Measurements from ENCODE around the gene ATP5F1D. TPM values are rescaled to one million over a fixed set of nuclear protein-coding genes. Genes with fewer than 3 reads are reported as not detected.
A peak's percentile ranks its signal among the peaks of the same experiment; 100 is the strongest.

Gene ATP5F1D
- total and polyA plus RNA-seq, 2 of the 13 experiments (the other 11 are each of a cell fraction or from before 2014, with no cell fraction given), result 39.4 to 78.7 TPM

- TF ChIP-seq, protein P1, sequence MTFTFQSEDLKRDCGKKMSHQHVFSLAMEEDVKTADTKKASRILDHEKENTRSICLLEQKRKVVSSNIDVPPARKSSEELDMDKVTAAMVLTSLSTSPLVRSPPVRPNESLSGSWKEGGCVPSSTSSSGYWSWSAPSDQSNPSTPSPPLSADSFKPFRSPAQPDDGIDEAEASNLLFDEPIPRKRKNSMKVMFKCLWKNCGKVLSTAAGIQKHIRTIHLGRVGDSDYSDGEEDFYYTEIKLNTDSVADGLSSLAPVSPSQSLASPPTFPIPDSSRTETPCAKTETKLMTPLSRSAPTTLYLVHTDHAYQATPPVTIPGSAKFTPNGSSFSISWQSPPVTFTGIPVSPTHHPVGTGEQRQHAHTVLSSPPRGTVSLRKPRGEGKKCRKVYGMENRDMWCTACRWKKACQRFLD (CRISPR knock-in tag; IDR thresholded peaks at IDR 0.05; ENCODE audit: borderline replicate concordance), result 0 out of 2 replicates have a peak, but pooled peaks have one; percentile 63
- TF ChIP-seq ZNF160 (CRISPR knock-in tag; IDR thresholded peaks at IDR 0.05) (peak; percentile 32; the same call in 1 of the 2 replicates), ZNF660 (CRISPR knock-in tag; IDR thresholded peaks at IDR 0.05; ENCODE audit: borderline replicate concordance, low read depth) (no peak), SCMH1 (CRISPR knock-in tag; IDR thresholded peaks at IDR 0.05; ENCODE audit: borderline replicate concordance) (no peak), ZNF136 (CRISPR knock-in tag; IDR thresholded peaks at IDR 0.05; ENCODE audit: low read depth) (peak; percentile 79; the same call in 1 of the 2 replicates), SIX4 (CRISPR knock-in tag; IDR thresholded peaks at IDR 0.05) (no peak), ZNF282 (IDR thresholded peaks at IDR 0.05; ENCODE audit: partially characterized antibody) (no peak), AHR (CRISPR knock-in tag; IDR thresholded peaks at IDR 0.05) (no peak), ZHX1 (CRISPR knock-in tag; IDR thresholded peaks at IDR 0.05; ENCODE audit: low read depth) (0 out of 2 replicates have a peak, but pooled peaks have one; percentile 19), AKNA (CRISPR knock-in tag; IDR thresholded peaks at IDR 0.05; ENCODE audit: borderline replicate concordance) (no peak), MBNL3 (CRISPR knock-in tag; conservative IDR thresholded peaks at IDR 0.05) (no peak)
- TF ChIP-seq, protein P2, sequence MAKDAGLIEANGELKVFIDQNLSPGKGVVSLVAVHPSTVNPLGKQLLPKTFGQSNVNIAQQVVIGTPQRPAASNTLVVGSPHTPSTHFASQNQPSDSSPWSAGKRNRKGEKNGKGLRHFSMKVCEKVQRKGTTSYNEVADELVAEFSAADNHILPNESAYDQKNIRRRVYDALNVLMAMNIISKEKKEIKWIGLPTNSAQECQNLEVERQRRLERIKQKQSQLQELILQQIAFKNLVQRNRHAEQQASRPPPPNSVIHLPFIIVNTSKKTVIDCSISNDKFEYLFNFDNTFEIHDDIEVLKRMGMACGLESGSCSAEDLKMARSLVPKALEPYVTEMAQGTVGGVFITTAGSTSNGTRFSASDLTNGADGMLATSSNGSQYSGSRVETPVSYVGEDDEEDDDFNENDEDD (CRISPR knock-in tag; IDR thresholded peaks at IDR 0.05; ENCODE audit: borderline replicate concordance), result peak; percentile 12; the same call in 1 of the 2 replicates
- TF ChIP-seq, protein P3, sequence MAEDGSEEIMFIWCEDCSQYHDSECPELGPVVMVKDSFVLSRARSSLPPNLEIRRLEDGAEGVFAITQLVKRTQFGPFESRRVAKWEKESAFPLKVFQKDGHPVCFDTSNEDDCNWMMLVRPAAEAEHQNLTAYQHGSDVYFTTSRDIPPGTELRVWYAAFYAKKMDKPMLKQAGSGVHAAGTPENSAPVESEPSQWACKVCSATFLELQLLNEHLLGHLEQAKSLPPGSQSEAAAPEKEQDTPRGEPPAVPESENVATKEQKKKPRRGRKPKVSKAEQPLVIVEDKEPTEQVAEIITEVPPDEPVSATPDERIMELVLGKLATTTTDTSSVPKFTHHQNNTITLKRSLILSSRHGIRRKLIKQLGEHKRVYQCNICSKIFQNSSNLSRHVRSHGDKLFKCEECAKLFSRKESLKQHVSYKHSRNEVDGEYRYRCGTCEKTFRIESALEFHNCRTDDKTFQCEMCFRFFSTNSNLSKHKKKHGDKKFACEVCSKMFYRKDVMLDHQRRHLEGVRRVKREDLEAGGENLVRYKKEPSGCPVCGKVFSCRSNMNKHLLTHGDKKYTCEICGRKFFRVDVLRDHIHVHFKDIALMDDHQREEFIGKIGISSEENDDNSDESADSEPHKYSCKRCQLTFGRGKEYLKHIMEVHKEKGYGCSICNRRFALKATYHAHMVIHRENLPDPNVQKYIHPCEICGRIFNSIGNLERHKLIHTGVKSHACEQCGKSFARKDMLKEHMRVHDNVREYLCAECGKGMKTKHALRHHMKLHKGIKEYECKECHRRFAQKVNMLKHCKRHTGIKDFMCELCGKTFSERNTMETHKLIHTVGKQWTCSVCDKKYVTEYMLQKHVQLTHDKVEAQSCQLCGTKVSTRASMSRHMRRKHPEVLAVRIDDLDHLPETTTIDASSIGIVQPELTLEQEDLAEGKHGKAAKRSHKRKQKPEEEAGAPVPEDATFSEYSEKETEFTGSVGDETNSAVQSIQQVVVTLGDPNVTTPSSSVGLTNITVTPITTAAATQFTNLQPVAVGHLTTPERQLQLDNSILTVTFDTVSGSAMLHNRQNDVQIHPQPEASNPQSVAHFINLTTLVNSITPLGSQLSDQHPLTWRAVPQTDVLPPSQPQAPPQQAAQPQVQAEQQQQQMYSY (CRISPR knock-in tag; IDR thresholded peaks at IDR 0.05), result no peak
Measured at GRCh38 chr19:1264801-1265614, 23.5 kb downstream of the ATP5F1D start (continued).

Data from HepG2 (cell line).